Subcutaneous abdominal adipose tissue (tissue), 5 donors: Measurements from ENCODE around the gene MPDZ.

ENCODE experiments used
- H3K27ac ChIP-seq: one replicate; pipeline ENCODE4 v1.7.0; 2013; ENCODE audit warnings: low read depth, mild to moderate bottlenecking, inconsistent platforms, low read length, moderate library complexity
- H3K27me3 ChIP-seq, 5 donors: one replicate each; pipeline ENCODE4 v1.7.0; 2013; ENCODE audit warnings: low read length in 5 of 5, inconsistent platforms in 1 of 5; ENCODE audit not compliant: control insufficient read depth in 5 of 5, insufficient read depth in 4 of 5
- H3K36me3 ChIP-seq, 5 donors: one replicate each; pipeline ENCODE4 v1.7.0; 2013; ENCODE audit warnings: low read length in 5 of 5; ENCODE audit not compliant: control insufficient read depth in 5 of 5, insufficient read depth in 5 of 5
- H3K4me1 ChIP-seq, 5 donors: one replicate each; pipeline ENCODE4 v1.7.0; 2013; ENCODE audit warnings: low read length in 5 of 5, mild to moderate bottlenecking in 3 of 5, moderate library complexity in 1 of 5; ENCODE audit not compliant: control insufficient read depth in 5 of 5, insufficient read depth in 5 of 5
- H3K4me3 ChIP-seq, 5 donors: one replicate each; pipeline ENCODE4 v1.7.0; 2013; ENCODE audit warnings: low read length in 5 of 5, low read depth in 1 of 5
- H3K9ac ChIP-seq, 5 donors: one replicate each; pipeline ENCODE4 v1.7.0; 2013; ENCODE audit warnings: low read length in 5 of 5, mild to moderate bottlenecking in 4 of 5, moderate library complexity in 3 of 5
- H3K9me3 ChIP-seq, 5 donors: one replicate each; pipeline ENCODE4 v1.7.0; 2013; ENCODE audit warnings: low read length in 5 of 5; ENCODE audit not compliant: control insufficient read depth in 5 of 5
- donor health status: healthy.
- donor health status: healthy.
- donor health status: healthy.
- donor health status: healthy.
- donor health status: healthy.

MPDZ gene

DNA sequence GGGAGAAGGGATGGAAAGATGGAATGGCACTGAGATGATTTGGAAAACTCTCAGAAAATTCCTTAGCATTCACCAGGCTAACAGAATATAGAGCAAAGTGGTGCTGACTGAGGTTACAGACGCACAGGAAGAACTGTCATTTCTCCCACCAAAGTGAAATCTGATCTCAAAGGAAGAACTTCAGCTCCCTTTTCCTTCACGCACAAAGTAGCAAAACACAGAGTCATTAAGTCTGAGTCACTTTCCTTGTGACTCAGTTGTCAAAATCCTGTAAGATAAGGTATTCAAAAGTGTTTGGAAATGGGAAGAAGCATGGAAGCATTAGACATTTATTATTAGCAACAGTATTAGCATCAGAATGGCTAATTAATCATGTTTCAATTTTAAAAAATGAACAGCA, 11.7 kb downstream of the MPDZ start:
- Histone ChIP-seq H3K4me1 (peaks cover 0 to 38% (median 4%) of the 10 kb centered on the region in 5 donors), H3K9me3 (no peaks in the 10 kb centered on the region), H3K27me3 (no peaks in the 10 kb centered on the region), H3K27ac (peak overlapping the region; percentile 25), H3K4me3 (no peak overlapping the region), H3K36me3 (no peaks in the 10 kb centered on the region), H3K9ac (no peak overlapping the region)

- Histone ChIP-seq H3K4me1 (peaks cover 0 to 38% (median 4%) of the 10 kb centered on the region in 5 donors), H3K36me3 (no peaks in the 10 kb centered on the region), H3K9me3 (no peaks in the 10 kb centered on the region), H3K9ac (no peak overlapping the region), H3K27ac (peak overlapping the region; percentile 31), H3K27me3 (no peaks in the 10 kb centered on the region), H3K4me3 (no peak overlapping the region)
These were observed 13.3 kb downstream of the MPDZ start for GRCh38 chr9:13266167-13266566.

GRCh38 chr9:13264788-13265187, 14.7 kb downstream of the MPDZ start:
- Histone ChIP-seq H3K4me3 (no peak overlapping the region), H3K9ac (no peak overlapping the region), H3K9me3 (no peaks in the 10 kb centered on the region), H3K36me3 (no peaks in the 10 kb centered on the region), H3K4me1 (peaks cover 0 to 36% (median 4%) of the 10 kb centered on the region in 5 donors), H3K27ac (peak overlapping the region; percentile 5), H3K27me3 (no peaks in the 10 kb centered on the region)

GRCh38 chr9:13263511-13263910, 16.0 kb downstream of the MPDZ start:
- Histone ChIP-seq H3K27me3 (no peaks in the 10 kb centered on the region), H3K4me1 (peaks cover 0 to 27% (median 4%) of the 10 kb centered on the region in 5 donors)

DNA sequence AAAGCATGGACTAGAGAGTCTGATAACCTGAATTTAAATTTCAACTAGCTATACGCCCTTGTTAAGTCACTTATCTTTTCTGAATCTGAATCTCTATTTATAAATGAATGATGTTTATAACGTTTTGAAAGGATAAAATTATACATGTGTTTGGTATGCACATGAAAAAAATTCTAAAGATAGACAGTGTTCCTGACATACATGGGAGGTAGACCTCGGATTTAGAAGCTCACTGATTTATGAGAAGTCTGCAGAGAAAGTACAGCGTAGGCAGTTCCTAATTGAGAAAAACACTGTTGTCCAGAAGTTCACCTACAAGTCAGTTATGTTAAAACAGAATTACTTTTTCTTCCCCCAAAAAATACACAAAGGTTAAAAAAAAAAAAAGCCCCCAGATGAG, 26.6 kb downstream of the MPDZ start:
- Histone ChIP-seq H3K9ac (no peak overlapping the region), H3K27me3 (no peaks in the 10 kb centered on the region), H3K27ac (no peak overlapping the region), H3K4me1 (peaks cover 0 to 2% (median 0%) of the 10 kb centered on the region in 5 donors), H3K9me3 (no peaks in the 10 kb centered on the region), H3K4me3 (no peak overlapping the region), H3K36me3 (peaks cover 0 to 8% (median 0%) of the 10 kb centered on the region in 5 donors)

More at GRCh38 chr9:13263511-13263910, 16.0 kb downstream of the MPDZ start:
- Histone ChIP-seq H3K27ac (peak overlapping the region; percentile 2), H3K36me3 (no peaks in the 10 kb centered on the region), H3K4me3 (no peak overlapping the region), H3K9me3 (no peaks in the 10 kb centered on the region), H3K9ac (no peak overlapping the region)

DNA sequence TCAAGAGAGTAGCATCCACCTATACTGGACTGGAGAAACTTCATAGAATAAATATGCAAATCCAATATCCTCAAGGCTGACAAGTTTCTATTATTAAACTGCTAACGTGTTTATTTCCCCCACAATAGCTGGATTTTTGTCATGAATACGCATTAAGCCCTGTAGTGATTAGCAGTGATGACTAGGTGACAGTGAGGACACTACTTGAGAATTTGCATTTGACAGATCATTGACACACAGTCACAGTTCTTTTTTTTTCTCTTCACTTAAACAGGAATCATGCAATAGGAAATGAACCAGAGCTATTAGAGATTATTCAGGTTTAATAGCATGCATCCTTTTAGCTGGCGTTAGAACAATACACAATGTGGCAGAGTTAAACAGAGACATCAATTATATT, 35.3 kb downstream of the MPDZ start:
- no peak overlapping the region for H3K4me3 ChIP-seq
- no peak overlapping the region for H3K9ac ChIP-seq
- no peak overlapping the region for H3K27ac ChIP-seq
- no peaks in the 10 kb centered on the region for H3K27me3 ChIP-seq
- H3K9me3 ChIP-seq, result no peaks in the 10 kb centered on the region
- peaks cover 8 to 24% (median 13%) of the 10 kb centered on the region in 5 donors for H3K36me3 ChIP-seq
- H3K4me1 ChIP-seq, result peaks cover 0 to 2% (median 0%) of the 10 kb centered on the region in 5 donors

DNA sequence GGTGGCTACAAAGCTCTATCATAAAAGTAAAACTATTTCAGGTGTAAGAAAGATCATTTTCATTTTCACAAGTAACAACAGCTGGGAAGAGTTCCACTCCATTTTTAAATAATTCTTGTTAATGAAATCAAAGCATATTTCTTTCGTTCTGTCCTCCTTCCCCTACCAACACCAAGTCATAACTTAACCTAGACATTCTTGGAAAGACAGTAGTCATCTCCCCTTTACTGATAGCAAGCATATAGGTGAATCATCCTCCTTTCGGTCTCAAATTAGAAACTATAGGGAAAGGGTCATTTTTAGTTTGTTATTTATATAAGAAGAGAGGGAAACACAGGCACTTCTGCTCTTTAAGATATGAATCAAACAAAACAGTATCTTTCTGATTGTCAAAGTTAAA, 38.2 kb downstream of the MPDZ start:
- no peak overlapping the region for H3K27ac ChIP-seq
- no peak overlapping the region for H3K9ac ChIP-seq
- peaks cover 3 to 14% (median 6%) of the 10 kb centered on the region in 5 donors for H3K36me3 ChIP-seq
- H3K4me1 ChIP-seq, result peaks cover 0 to 2% (median 0%) of the 10 kb centered on the region in 5 donors
- H3K9me3 ChIP-seq, result no peaks in the 10 kb centered on the region
- no peak overlapping the region for H3K4me3 ChIP-seq
- H3K27me3 ChIP-seq, result no peaks in the 10 kb centered on the region

GRCh38 chr9:13239660-13240059, 39.8 kb downstream of the MPDZ start:
- Histone ChIP-seq H3K36me3 (peaks cover 0 to 10% (median 5%) of the 10 kb centered on the region in 5 donors), H3K27ac (no peak overlapping the region), H3K27me3 (no peaks in the 10 kb centered on the region), H3K4me3 (no peak overlapping the region), H3K9me3 (no peaks in the 10 kb centered on the region), H3K4me1 (peaks cover 0 to 1% (median 0%) of the 10 kb centered on the region in 5 donors), H3K9ac (no peak overlapping the region)

- no peaks in the 10 kb centered on the region for H3K4me1 ChIP-seq
- no peaks in the 10 kb centered on the region for H3K9me3 ChIP-seq
- H3K27me3 ChIP-seq, result no peaks in the 10 kb centered on the region
- no peak overlapping the region for H3K4me3 ChIP-seq
- peaks cover 0 to 10% (median 5%) of the 10 kb centered on the region in 5 donors for H3K36me3 ChIP-seq
- no peak overlapping the region for H3K9ac ChIP-seq
- no peak overlapping the region for H3K27ac ChIP-seq
These were observed 40.3 kb downstream of the MPDZ start for GRCh38 chr9:13239208-13239607.

DNA sequence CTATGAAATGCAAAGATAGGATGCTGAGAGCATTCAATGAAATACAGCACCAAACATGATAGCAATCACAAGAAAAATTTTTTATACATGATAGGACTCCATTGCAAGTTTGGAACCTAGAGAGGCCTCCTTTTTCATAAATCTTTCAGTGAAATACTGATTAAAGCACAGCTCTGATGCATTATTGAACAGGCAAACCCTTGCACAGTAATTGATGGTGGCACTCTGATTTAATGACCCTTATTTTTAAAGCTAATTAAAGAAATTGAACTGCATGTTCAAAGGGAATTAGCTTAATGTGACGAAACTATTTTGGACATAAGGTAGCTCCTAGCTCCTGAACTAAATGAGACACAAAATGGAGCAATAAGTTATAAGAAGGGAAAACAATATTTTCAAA, 44.6 kb downstream of the MPDZ start:
- Histone ChIP-seq H3K4me3 (no peak overlapping the region), H3K27ac (no peak overlapping the region), H3K4me1 (no peaks in the 10 kb centered on the region), H3K27me3 (no peaks in the 10 kb centered on the region), H3K36me3 (peaks cover 0 to 3% (median 0%) of the 10 kb centered on the region in 5 donors), H3K9me3 (no peaks in the 10 kb centered on the region), H3K9ac (no peak overlapping the region)

DNA sequence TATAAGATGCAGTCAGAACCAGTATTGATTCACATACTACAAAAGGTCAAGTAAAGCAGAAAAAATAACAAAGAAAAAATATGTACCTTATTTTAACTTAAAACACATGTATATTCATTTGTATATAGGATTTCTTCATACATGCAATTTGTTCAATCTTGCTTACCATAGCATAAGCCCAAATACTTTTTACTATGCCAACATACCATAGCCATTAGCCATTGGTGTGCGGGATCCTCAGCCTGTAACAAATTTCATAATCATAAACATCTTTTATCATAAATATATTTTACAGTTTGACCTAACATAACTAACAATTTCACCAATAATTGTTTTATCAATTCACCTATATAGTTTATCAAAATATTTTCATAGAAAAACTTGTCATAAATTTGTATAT, 51.1 kb downstream of the MPDZ start:
- H3K9ac ChIP-seq, result no peak overlapping the region
- H3K9me3 ChIP-seq, result no peaks in the 10 kb centered on the region
- H3K4me1 ChIP-seq, result no peaks in the 10 kb centered on the region
- peaks cover 0 to 5% (median 3%) of the 10 kb centered on the region in 5 donors for H3K36me3 ChIP-seq
- no peak overlapping the region for H3K27ac ChIP-seq
- H3K4me3 ChIP-seq, result no peak overlapping the region
- no peaks in the 10 kb centered on the region for H3K27me3 ChIP-seq
